CD14-positive monocyte (primary cell): ENCODE data around the gene FGD3. TPM values are rescaled to one million over a fixed set of nuclear protein-coding genes. Genes with fewer than 3 reads are reported as not detected.

Experiments
- DNase-seq, 3 donors: peaks; one replicate each; pipeline ENCODE4 v3.0.0-alpha.2; 2011 to 2022
- H2AFZ ChIP-seq: 2 replicates; pipeline ENCODE4 v1.6.0; 2012; ENCODE audit warnings: mild to moderate bottlenecking, low read depth, low read length, inconsistent platforms; ENCODE audit not compliant: insufficient read depth, poor library complexity, severe bottlenecking
- H3K27ac ChIP-seq, 2 donors: 1 replicate in 1 of 2; 2 replicates in 1 of 2; pipeline ENCODE4 v1.5.1; 2012 to 2013; ENCODE audit warnings: low read length in 2 of 2, control low read depth in 1 of 2, inconsistent platforms in 1 of 2, low read depth in 1 of 2, mild to moderate bottlenecking in 1 of 2
- H3K27me3 ChIP-seq, 2 donors: one replicate each; pipeline versions ENCODE4 v1.6.0 to v1.6.1; 2011 to 2013; ENCODE audit warnings: low read length in 2 of 2; ENCODE audit not compliant: control insufficient read depth in 2 of 2, insufficient read depth in 2 of 2
- H3K36me3 ChIP-seq, 2 donors: replicated peaks in 1 of 2; 1 replicate in 1 of 2; 2 replicates in 1 of 2; pipeline versions ENCODE4 v1.5.1 to v1.6.1; 2012 to 2013; ENCODE audit warnings: low read length in 2 of 2, control low read depth in 1 of 2, inconsistent platforms in 1 of 2, mild to moderate bottlenecking in 1 of 2; ENCODE audit not compliant: insufficient read depth in 2 of 2, control insufficient read depth in 1 of 2
- H3K4me1 ChIP-seq, 2 donors: 1 replicate in 1 of 2; 2 replicates in 1 of 2; pipeline versions ENCODE4 v1.5.1 to v1.6.1; 2012 to 2013; ENCODE audit warnings: low read length in 2 of 2, control low read depth in 1 of 2, inconsistent platforms in 1 of 2, mild to moderate bottlenecking in 1 of 2, moderate library complexity in 1 of 2; ENCODE audit not compliant: insufficient read depth in 2 of 2, control insufficient read depth in 1 of 2
- H3K4me2 ChIP-seq: replicated peaks from 2 replicates; pipeline ENCODE3; 2012; ENCODE audit warnings: low read length, moderate library complexity, mild to moderate bottlenecking; ENCODE audit not compliant: poor library complexity, severe bottlenecking; ENCODE audit errors: extremely low read depth
- H3K4me3 ChIP-seq, 3 experiments: fragments of 200-600 bp in 1 of 3; sonication (generic) in 1 of 3; replicated peaks in 1 of 3; 1 replicate in 2 of 3; 2 replicates in 1 of 3; pipeline ENCODE4 v1.5.1; 2011 to 2013; ENCODE audit warnings: low read length in 3 of 3, mild to moderate bottlenecking in 3 of 3, control low read depth in 2 of 3, low read depth in 2 of 3, inconsistent platforms in 1 of 3, moderate library complexity in 1 of 3
- H3K79me2 ChIP-seq: 2 replicates; pipeline ENCODE4 v1.6.0; 2012; ENCODE audit warnings: mild to moderate bottlenecking, control low read depth, inconsistent platforms, low read length, moderate library complexity; ENCODE audit not compliant: insufficient read depth
- H3K9ac ChIP-seq: 2 replicates; pipeline ENCODE4 v1.6.0; 2017; ENCODE audit warnings: low read length, mild to moderate bottlenecking; ENCODE audit not compliant: insufficient read depth, poor library complexity, severe bottlenecking
- H3K9me3 ChIP-seq, 2 donors: replicated peaks in 1 of 2; 1 replicate in 1 of 2; 2 replicates in 1 of 2; pipeline versions ENCODE4 v1.5.1 to v1.6.1; 2012 to 2013; ENCODE audit warnings: low read length in 2 of 2, control low read depth in 1 of 2; ENCODE audit not compliant: control insufficient read depth in 1 of 2, insufficient read depth in 1 of 2
- H4K20me1 ChIP-seq: 2 replicates; pipeline ENCODE4 v1.6.0; 2012; ENCODE audit warnings: mild to moderate bottlenecking, low read length, control low read depth, moderate library complexity; ENCODE audit not compliant: insufficient read depth
- H3K27ac Mint-ChIP-seq, 7 donors: one replicate each; pipeline ENCODE4 v1.8.0; 2020; ENCODE audit warnings: mild to moderate bottlenecking in 7 of 7, mixed read lengths in 7 of 7, moderate library complexity in 6 of 7, inconsistent platforms in 2 of 7
- H3K27me3 Mint-ChIP-seq, 3 donors: one replicate each; pipeline ENCODE4 v1.8.0; 2021 to 2022; ENCODE audit warnings: low read depth in 3 of 3, mild to moderate bottlenecking in 3 of 3, mixed read lengths in 3 of 3, moderate library complexity in 3 of 3, inconsistent platforms in 1 of 3
- H3K36me3 Mint-ChIP-seq, 2 donors: one replicate each; pipeline ENCODE4 v1.8.0; 2020; ENCODE audit warnings: mixed read lengths in 2 of 2, inconsistent platforms in 1 of 2, mild to moderate bottlenecking in 1 of 2
- H3K4me1 Mint-ChIP-seq: one replicate; pipeline ENCODE4 v1.8.0; 2020; ENCODE audit warnings: mild to moderate bottlenecking, mixed read lengths
- H3K4me3 Mint-ChIP-seq, 2 donors: one replicate each; pipeline ENCODE4 v1.8.0; 2020; ENCODE audit warnings: mild to moderate bottlenecking in 2 of 2, mixed read lengths in 2 of 2, moderate library complexity in 1 of 2
- H3K9me3 Mint-ChIP-seq, 7 donors: one replicate each; pipeline ENCODE4 v1.8.0; 2020 to 2022; ENCODE audit warnings: mixed read lengths in 7 of 7, mild to moderate bottlenecking in 6 of 7, moderate library complexity in 6 of 7, inconsistent platforms in 2 of 7
- WGBS: methylation state at CpG from one replicate; pipeline ENCODE4 v1.1.5; 2013; ENCODE audit warnings: missing lambda C conversion rate; ENCODE audit not compliant: insufficient coverage; 5-methylcytosine and 5-hydroxymethylcytosine counted together
- intact Hi-C, 2 donors: fragments of 100-400 bp; cut with micrococcal nuclease; formaldehyde crosslinking; loops; one replicate each; pipeline versions ENCODE4 v1.15.0 to v1.15.1; 2023
- polyA plus RNA-seq, 3 donors: library from polyadenylated mRNA; depleted of rRNA in 1 of 3; unstranded in 2 of 3; stranded (reverse) in 1 of 3; fragments of 300-500 nt in 2 of 3; fragments of >200 nt in 1 of 3; fragmentation: Illumina TruSeq in 2 of 3; gene quantifications; 1 replicate in 2 of 3; 2 replicates in 1 of 3; pipeline ENCODE4 v1.2.3, GENCODE V29; 2012 to 2021
- TF ChIP-seq, protein P1 (sequence below): fragments of 200-600 bp; IDR thresholded peaks from one replicate; pipeline ENCODE4 v1.8.0; 2022; ENCODE audit warnings: antibody characterized with exemption, mild to moderate bottlenecking

The FGD3 gene
- polyA plus RNA-seq, 3 donors: 32.4 to 120 (median 56.2) TPM

DNA sequence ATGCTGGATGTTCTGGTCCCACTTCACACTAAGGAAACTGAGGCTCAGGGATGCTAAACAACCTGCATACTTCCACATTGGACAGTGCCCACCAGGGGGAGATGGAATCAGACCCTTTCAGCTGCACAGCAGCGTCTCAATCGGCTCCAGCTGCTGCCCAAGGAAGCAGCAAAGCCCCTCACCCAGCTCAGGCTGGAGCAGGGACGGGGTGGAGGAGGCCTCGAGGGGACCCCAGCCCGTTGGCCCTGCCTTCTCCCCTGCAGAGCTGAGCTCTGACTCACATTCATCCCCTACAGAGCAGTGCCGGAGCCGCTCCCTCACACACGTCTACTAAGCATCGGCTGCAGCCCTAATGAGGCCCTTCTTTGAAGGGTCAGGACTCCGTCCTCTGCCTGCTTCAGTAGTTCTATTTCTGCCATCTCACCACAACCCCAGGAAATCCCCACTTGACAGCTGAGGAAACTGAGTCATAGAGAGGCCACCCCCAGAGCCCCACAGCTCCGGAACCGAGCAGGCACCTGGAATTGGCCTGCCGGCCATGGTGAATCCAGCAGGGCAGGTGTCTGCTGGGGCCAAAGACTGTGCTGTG is 89.7 kb downstream of the FGD3 start:
- Histone ChIP-seq H4K20me1 (peaks cover 16% of the 10 kb centered on the region), H3K36me3 (peaks cover 40 to 46% of the 10 kb centered on the region in 2 donors), H3K4me1 (peaks cover 85 to 100% of the 10 kb centered on the region in 2 donors), H3K4me3 (peak overlapping the region in 1 of 3 experiments; percentile 50), H3K9ac (peak overlapping the region; percentile 40), H3K9me3 (peaks cover 0 to 3% of the 10 kb centered on the region in 2 donors), H3K27me3 (no peaks in the 10 kb centered on the region), H3K4me2 (peak overlapping the region; percentile 51), H3K27ac (peak overlapping the region; percentile 66 to 79), H2AFZ (no peak overlapping the region), H3K79me2 (peaks cover 28% of the 10 kb centered on the region)
- H3K9me3 Mint-ChIP-seq: no peaks in the 10 kb centered on the region
- H3K27me3 Mint-ChIP-seq: no peaks in the 10 kb centered on the region
- WGBS: 53% methylated on average over 13 of the region's 13 CpGs
- H3K36me3 Mint-ChIP-seq: peaks cover 35 to 54% of the 10 kb centered on the region in 2 donors
- peak in 2 of 3 donors; percentile 28 to 46 for DNase-seq
- H3K27ac Mint-ChIP-seq: peak overlapping the region; percentile 72 to 92 (median 88)
- H3K4me3 Mint-ChIP-seq: peak overlapping the region in 1 of 2 donors; percentile 41
- intact Hi-C loops: loop anchor here in 1 of 2 donors (5.0 kb wide), 1 partner anchor 55 kb away; no protein-coding TSS in a partner anchor
- TF ChIP-seq, protein P1, sequence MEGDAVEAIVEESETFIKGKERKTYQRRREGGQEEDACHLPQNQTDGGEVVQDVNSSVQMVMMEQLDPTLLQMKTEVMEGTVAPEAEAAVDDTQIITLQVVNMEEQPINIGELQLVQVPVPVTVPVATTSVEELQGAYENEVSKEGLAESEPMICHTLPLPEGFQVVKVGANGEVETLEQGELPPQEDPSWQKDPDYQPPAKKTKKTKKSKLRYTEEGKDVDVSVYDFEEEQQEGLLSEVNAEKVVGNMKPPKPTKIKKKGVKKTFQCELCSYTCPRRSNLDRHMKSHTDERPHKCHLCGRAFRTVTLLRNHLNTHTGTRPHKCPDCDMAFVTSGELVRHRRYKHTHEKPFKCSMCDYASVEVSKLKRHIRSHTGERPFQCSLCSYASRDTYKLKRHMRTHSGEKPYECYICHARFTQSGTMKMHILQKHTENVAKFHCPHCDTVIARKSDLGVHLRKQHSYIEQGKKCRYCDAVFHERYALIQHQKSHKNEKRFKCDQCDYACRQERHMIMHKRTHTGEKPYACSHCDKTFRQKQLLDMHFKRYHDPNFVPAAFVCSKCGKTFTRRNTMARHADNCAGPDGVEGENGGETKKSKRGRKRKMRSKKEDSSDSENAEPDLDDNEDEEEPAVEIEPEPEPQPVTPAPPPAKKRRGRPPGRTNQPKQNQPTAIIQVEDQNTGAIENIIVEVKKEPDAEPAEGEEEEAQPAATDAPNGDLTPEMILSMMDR: no peak
- H3K4me1 Mint-ChIP-seq: peaks cover 93% of the 10 kb centered on the region

DNA sequence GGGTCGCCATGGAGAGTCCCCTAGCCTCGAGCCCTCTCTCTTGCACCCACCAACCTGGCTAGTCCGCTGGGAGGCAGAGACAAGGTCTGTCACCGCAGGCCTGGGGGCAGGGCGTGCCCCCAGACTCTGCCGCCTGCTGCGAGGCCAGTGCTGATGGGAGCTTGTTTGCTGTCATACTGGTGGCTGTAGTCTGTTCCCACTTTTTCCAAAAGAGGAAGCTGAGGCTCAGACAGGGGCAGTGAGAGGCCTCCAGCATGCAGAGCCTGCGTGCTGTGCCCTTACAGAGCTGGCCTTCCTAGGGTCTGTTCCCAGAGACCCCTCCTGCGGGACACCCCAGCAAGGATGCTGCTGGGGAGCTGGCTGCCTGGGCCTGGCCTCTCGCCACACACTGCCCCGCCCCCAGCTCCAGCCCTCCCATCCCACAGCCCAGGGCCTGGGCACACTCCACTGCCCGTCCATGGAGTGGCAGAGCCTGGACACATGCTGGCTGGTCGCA is 90.2 kb downstream of the FGD3 start:
- peak overlapping the region; percentile 72 to 92 (median 88) for H3K27ac Mint-ChIP-seq
- peaks cover 31 to 50% of the 10 kb centered on the region in 2 donors for H3K36me3 Mint-ChIP-seq
- H3K4me2 ChIP-seq: peak overlapping the region; percentile 51
- intact Hi-C loops: loop anchor here in 1 of 2 donors (5.0 kb wide), 1 partner anchor 55 kb away; no protein-coding TSS in a partner anchor
- TF ChIP-seq, protein P1: no peak
- peaks cover 0 to 3% of the 10 kb centered on the region in 2 donors for H3K9me3 ChIP-seq
- H4K20me1 ChIP-seq: peaks cover 16% of the 10 kb centered on the region
- H2AFZ ChIP-seq: no peak overlapping the region
- H3K4me1 Mint-ChIP-seq: peaks cover 90% of the 10 kb centered on the region
- H3K9me3 Mint-ChIP-seq: no peaks in the 10 kb centered on the region
- H3K27me3 Mint-ChIP-seq: no peaks in the 10 kb centered on the region
- DNase-seq: peak; percentile 68 to 78 (median 71)
- H3K4me1 ChIP-seq: peaks cover 80 to 98% of the 10 kb centered on the region in 2 donors
- peak overlapping the region in 1 of 2 donors; percentile 30 for H3K4me3 Mint-ChIP-seq
- H3K36me3 ChIP-seq: peaks cover 37 to 45% of the 10 kb centered on the region in 2 donors
- 13% methylated on average over 10 of the region's 13 CpGs for WGBS
- peak overlapping the region; percentile 40 for H3K9ac ChIP-seq
- H3K79me2 ChIP-seq: peaks cover 27% of the 10 kb centered on the region
- H3K4me3 ChIP-seq: peak overlapping the region in 1 of 3 experiments; percentile 50
- no peaks in the 10 kb centered on the region for H3K27me3 ChIP-seq
- H3K27ac ChIP-seq: peak overlapping the region; percentile 66 to 79
